GM12875 (cell line): Measurements from ENCODE around the gene ABHD12.
"Not testable (repeated sequence)": the region's sequence is repeated elsewhere in the genome, so short reads cannot be mapped to it uniquely, and the experiment has no call there.

Source experiments
- H3K4me3 ChIP-seq: one replicate; pipeline ENCODE4 v1.5.1; 2011; ENCODE audit warnings: low read depth, low read length, control low read depth
- CTCF ChIP-seq: IDR thresholded peaks from 2 replicates; pipeline ENCODE4 v1.5.1; 2011; ENCODE audit warnings: low read depth, mild to moderate bottlenecking, control low read depth, inconsistent platforms, low read length, moderate library complexity, borderline replicate concordance; ENCODE audit not compliant: insufficient read depth

Gene ABHD12

GRCh38 chr20:25408890-25409289 is 18.3 kb upstream of the ABHD12 start:
- H3K4me3 ChIP-seq: no peak overlapping the region
- TF ChIP-seq CTCF: no peak

GRCh38 chr20:25408170-25408547 is 17.5 kb upstream of the ABHD12 start:
- peak overlapping the region; percentile 78 for H3K4me3 ChIP-seq
- TF ChIP-seq CTCF: no peak

- H3K4me3 ChIP-seq: peak within 1 kb of the TSS; percentile 78
- TF ChIP-seq CTCF: no peak
These were observed 16.9 kb upstream of the ABHD12 start, which contains the start of gene GINS1 for GRCh38 chr20:25407311-25408169. Gene GINS1, plus strand, starts transcription at chr20:25407673. Its CDS starts 148 bp downstream, at chr20:25407821.

GRCh38 chr20:25402583-25402982 is 11.9 kb upstream of the ABHD12 start:
- no peak for TF ChIP-seq CTCF
- no peak overlapping the region for H3K4me3 ChIP-seq

- H3K4me3 ChIP-seq: not testable (repeated sequence)
These were observed 9.7 kb upstream of the ABHD12 start for GRCh38 chr20:25400291-25400732.

GRCh38 chr20:25399037-25399430 is 8.4 kb upstream of the ABHD12 start:
- H3K4me3 ChIP-seq: no peak overlapping the region
- TF ChIP-seq CTCF: peak; percentile 37; the same call in 1 of the 2 replicates

- no peak for TF ChIP-seq CTCF
- no peak overlapping the region for H3K4me3 ChIP-seq
These were observed 7.9 kb upstream of the ABHD12 start for GRCh38 chr20:25398376-25399036.
